H1 (cell line): Measurements from ENCODE around the gene PDE8A. TPM values are rescaled to one million over a fixed set of nuclear protein-coding genes. Genes with fewer than 3 reads are reported as not detected.

ENCODE experiments used
- CTCF ChIA-PET: fragments of 300-600 bp; sonication (Branson Sonifier 250); formaldehyde crosslinking; loops from one replicate; lab custom pipeline; 2021; ENCODE audit not compliant: partially characterized antibody; lab: Charles Lee
- POLR2A ChIA-PET: fragments of 300-600 bp; sonication (Branson Sonifier 250); formaldehyde crosslinking; loops from one replicate; lab custom pipeline; 2021; ENCODE audit warnings: inconsistent platforms; ENCODE audit not compliant: partially characterized antibody; lab: Charles Lee
- DNase-seq, 2 experiments: peaks; one replicate each; pipeline versions ENCODE4 v3.0.0 to v3.0.0-alpha.2; 2010 to 2022; ENCODE audit warnings: low spot score in 2 of 2, low read depth in 1 of 2, mixed read lengths in 1 of 2
- FAIRE-seq: peaks from 2 replicates; lab custom pipeline; 2011; peaks lifted over from hg19 to GRCh38; lab: Jason Lieb, UNC
- H2AFZ ChIP-seq: 2 replicates; pipeline ENCODE4 v1.8.1; 2012; ENCODE audit warnings: low read length, inconsistent platforms
- H2AK5ac ChIP-seq: 2 replicates; pipeline ENCODE4 v1.6.1; 2013; ENCODE audit warnings: low read depth, low read length
- H2BK120ac ChIP-seq: replicated peaks from 2 replicates; pipeline ENCODE3; 2013; ENCODE audit warnings: low read depth, low read length, inconsistent platforms
- H2BK12ac ChIP-seq: 2 replicates; pipeline ENCODE4 v1.6.1; 2013; ENCODE audit warnings: low read depth, low read length
- H2BK15ac ChIP-seq: 2 replicates; pipeline ENCODE4 v1.6.1; 2013; ENCODE audit warnings: low read length
- H2BK20ac ChIP-seq: 2 replicates; pipeline ENCODE4 v1.6.1; 2013; ENCODE audit warnings: low read length
- H2BK5ac ChIP-seq: 2 replicates; pipeline ENCODE4 v1.6.1; 2013; ENCODE audit warnings: low read depth, low read length
- H3K14ac ChIP-seq: 2 replicates; pipeline ENCODE4 v1.6.1; 2013; ENCODE audit warnings: inconsistent platforms; ENCODE audit not compliant: insufficient read length
- H3K18ac ChIP-seq: 2 replicates; pipeline ENCODE4 v1.6.1; 2013; ENCODE audit warnings: low read length; ENCODE audit errors: extremely low read depth
- H3K23ac ChIP-seq: 2 replicates; pipeline ENCODE4 v1.6.1; 2013; ENCODE audit warnings: inconsistent platforms; ENCODE audit not compliant: insufficient read length
- H3K23me2 ChIP-seq: 2 replicates; pipeline ENCODE4 v1.6.1; 2013; ENCODE audit warnings: low read depth, low read length
- H3K27ac ChIP-seq: 2 replicates; pipeline ENCODE4 v1.6.1; 2011; ENCODE audit warnings: low read depth, low read length, inconsistent platforms
- H3K27me3 ChIP-seq, 4 experiments: replicated peaks in 1 of 4; 1 replicate in 1 of 4; 2 replicates in 3 of 4; pipeline versions ENCODE4 v1.6.1 to v1.8.1; 2011 to 2013; ENCODE audit warnings: low read length in 3 of 4, mild to moderate bottlenecking in 3 of 4, inconsistent platforms in 2 of 4, mixed read lengths in 2 of 4, moderate library complexity in 1 of 4; ENCODE audit not compliant: control insufficient read depth in 3 of 4, insufficient read depth in 3 of 4; ENCODE audit errors: extremely low read depth in 1 of 4
- H3K36me3 ChIP-seq, 4 experiments: 2 replicates each; pipeline versions ENCODE4 v1.6.1 to v1.8.1; 2011 to 2013; ENCODE audit warnings: mild to moderate bottlenecking in 4 of 4, low read length in 3 of 4, moderate library complexity in 2 of 4, control low read depth in 1 of 4, inconsistent platforms in 1 of 4; ENCODE audit not compliant: insufficient read depth in 4 of 4, control insufficient read depth in 2 of 4
- H3K4ac ChIP-seq: replicated peaks from 2 replicates; pipeline ENCODE3; 2013; ENCODE audit warnings: low read length, low read depth, mixed read lengths, inconsistent platforms; ENCODE audit not compliant: insufficient read length
- H3K4me1 ChIP-seq, 4 experiments: replicated peaks in 1 of 4; 1 replicate in 1 of 4; 2 replicates in 3 of 4; pipeline versions ENCODE4 v1.6.1 to v1.8.1; 2011 to 2013; ENCODE audit warnings: low read length in 3 of 4, inconsistent platforms in 2 of 4, mixed read lengths in 1 of 4; ENCODE audit not compliant: insufficient read depth in 4 of 4, control insufficient read depth in 3 of 4
- H3K4me2 ChIP-seq, 2 experiments: 2 replicates each; pipeline versions ENCODE4 v1.6.1 to v1.8.1; 2011 to 2013; ENCODE audit warnings: low read depth in 2 of 2, low read length in 2 of 2, control low read depth in 1 of 2, inconsistent platforms in 1 of 2, mild to moderate bottlenecking in 1 of 2; ENCODE audit not compliant: insufficient read depth in 1 of 2
- H3K4me3 ChIP-seq, 4 experiments: fragments of 200-600, 300-600 bp in 1 of 4; sonication (generic), shearing (Covaris generic), sonication (Bioruptor Twin) in 1 of 4; 2 replicates each; pipeline versions ENCODE4 v1.5.1 to v1.8.1; 2011 to 2016; ENCODE audit warnings: low read length in 4 of 4, low read depth in 3 of 4, control low read depth in 2 of 4, inconsistent platforms in 2 of 4, mild to moderate bottlenecking in 2 of 4, mixed read lengths in 1 of 4, moderate library complexity in 1 of 4; ENCODE audit not compliant: insufficient read depth in 2 of 4; ENCODE audit errors: extremely low read depth in 1 of 4
- H3K56ac ChIP-seq: replicated peaks from 2 replicates; pipeline ENCODE3; 2013; ENCODE audit warnings: low read depth, mild to moderate bottlenecking, mixed read lengths, low read length, inconsistent platforms; ENCODE audit not compliant: insufficient read length
- H3K79me1 ChIP-seq: 2 replicates; pipeline ENCODE4 v1.6.1; 2013; ENCODE audit warnings: low read depth, low read length, control low read depth
- H3K79me2 ChIP-seq, 2 experiments: 2 replicates each; pipeline versions ENCODE4 v1.6.1 to v1.8.1; 2012 to 2013; ENCODE audit warnings: low read length in 2 of 2, mild to moderate bottlenecking in 2 of 2, inconsistent platforms in 1 of 2; ENCODE audit not compliant: insufficient read depth in 2 of 2, control insufficient read depth in 1 of 2
- H3K9ac ChIP-seq, 4 experiments: replicated peaks in 1 of 4; 1 replicate in 1 of 4; 2 replicates in 3 of 4; pipeline versions ENCODE4 v1.6.1 to v1.8.1; 2011 to 2013; ENCODE audit warnings: low read depth in 3 of 4, low read length in 3 of 4, control low read depth in 2 of 4, mild to moderate bottlenecking in 2 of 4, moderate library complexity in 2 of 4, inconsistent platforms in 1 of 4; ENCODE audit errors: extremely low read depth in 1 of 4
- H3K9me3 ChIP-seq, 2 experiments: 2 replicates each; pipeline versions ENCODE4 v1.6.1 to v1.8.1; 2012 to 2013; ENCODE audit warnings: mild to moderate bottlenecking in 2 of 2, moderate library complexity in 2 of 2, control low read depth in 1 of 2, inconsistent platforms in 1 of 2, low read depth in 1 of 2, low read length in 1 of 2, mixed read lengths in 1 of 2; ENCODE audit not compliant: insufficient read depth in 2 of 2
- H4K20me1 ChIP-seq, 2 experiments: replicated peaks in 1 of 2; 2 replicates each; pipeline versions ENCODE3 to v1.8.1; 2011 to 2013; ENCODE audit warnings: inconsistent platforms in 2 of 2, low read length in 2 of 2, mild to moderate bottlenecking in 1 of 2; ENCODE audit not compliant: insufficient read depth in 2 of 2, control insufficient read depth in 1 of 2
- H4K5ac ChIP-seq: 2 replicates; pipeline ENCODE4 v1.6.1; 2013; ENCODE audit warnings: low read length, low read depth, mixed read lengths, inconsistent platforms; ENCODE audit not compliant: insufficient read length
- H4K8ac ChIP-seq: 2 replicates; pipeline ENCODE4 v1.8.0; 2013; ENCODE audit warnings: mild to moderate bottlenecking, moderate library complexity, low read length, inconsistent platforms; ENCODE audit not compliant: insufficient read depth; ENCODE audit errors: extremely low read depth
- H4K91ac ChIP-seq: replicated peaks from 2 replicates; pipeline ENCODE3; 2013; ENCODE audit warnings: low read length, mixed read lengths, inconsistent platforms; ENCODE audit not compliant: insufficient read length
- SIRT6 ChIP-seq: IDR thresholded peaks from one replicate; pipeline ENCODE4 v1.7.1; 2012; ENCODE audit warnings: low read length, inconsistent platforms
- WGBS, 2 experiments: shearing (Covaris generic) in 1 of 2; methylation state at CpG; one replicate each; pipeline versions ENCODE4 v1.1.6 to v1.1.7; 2013 to 2015; ENCODE audit warnings: low lambda C conversion rate in 2 of 2, mixed read lengths in 2 of 2, inconsistent platforms in 1 of 2, low coverage in 1 of 2, missing lambda C conversion rate in 1 of 2; ENCODE audit not compliant: insufficient replicate concordance in 2 of 2, insufficient coverage in 1 of 2, insufficient read length in 1 of 2; ENCODE audit errors: extremely low coverage in 1 of 2, missing lambda C conversion rate in 1 of 2; 5-methylcytosine and 5-hydroxymethylcytosine counted together
- polyA plus RNA-seq, 7 experiments: library from polyadenylated mRNA; depleted of rRNA in 3 of 7; stranded (reverse) in 5 of 7; unstranded in 2 of 7; fragments of >200 nt in 5 of 7; fragments of 200-250 nt in 2 of 7; gene quantifications; 1 replicate in 5 of 7; 2 replicates in 1 of 7; 4 replicates in 1 of 7; pipeline versions ENCODE4 v1.2.1 to v1.2.3, GENCODE V29; 2011 to 2013; ENCODE audit warnings: missing spikeins in 2 of 7, mixed read lengths in 2 of 7
- total RNA-seq: library from RNA; stranded (reverse); fragmentation: NEBNext Ultra II Directional; extraction: Animal tissue kit (Norgen Biotek cat#: 25700); gene quantifications from 2 replicates; pipeline ENCODE4 v1.2.1, GENCODE V29; 2021
- TF ChIP-seq, protein P1 (sequence below): IDR thresholded peaks from 2 replicates; pipeline ENCODE4 v1.6.1; 2011; ENCODE audit warnings: low read length, improper control_type of control experiment

PDE8A gene
- total and polyA plus RNA-seq, 2 of the 8 experiments (the other 6 are each of a cell fraction or from before 2014, with no cell fraction given), result 6.9 to 7.8 TPM

DNA sequence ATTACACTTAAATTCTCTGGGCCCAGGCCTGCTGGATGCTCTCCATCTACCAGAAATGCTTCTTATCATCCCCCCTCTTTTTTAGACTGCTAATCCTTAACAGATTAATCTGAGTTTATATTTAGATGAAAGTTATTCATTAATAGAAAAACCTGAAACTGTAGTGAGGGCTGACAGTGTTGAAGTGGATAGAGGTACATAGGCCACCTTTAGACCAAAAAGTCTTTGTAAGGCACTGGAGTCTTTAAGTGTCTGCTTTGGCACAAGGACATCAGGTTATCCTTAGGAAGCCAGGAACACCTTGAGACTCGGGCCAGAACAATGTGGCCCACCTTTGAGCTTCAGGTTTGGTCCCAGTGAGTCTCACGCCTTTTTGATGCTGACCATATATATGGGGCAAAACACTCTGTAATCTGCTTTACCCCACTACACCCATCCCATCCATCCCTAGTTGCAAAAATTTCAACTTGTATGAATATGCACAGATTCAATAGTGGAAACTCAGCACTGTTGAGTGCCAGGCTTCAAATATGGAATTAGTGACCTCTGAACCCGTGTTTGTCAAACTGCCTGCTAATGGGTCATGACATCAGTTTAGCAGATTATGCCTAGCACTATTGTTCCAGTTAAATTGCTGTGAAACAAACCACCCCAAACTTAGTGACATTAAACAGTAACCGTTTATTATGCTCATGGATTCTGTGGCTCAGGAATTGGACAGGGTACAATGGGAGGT is 44.0 kb downstream of the PDE8A start:
- DNase-seq (no peak), FAIRE-seq (no peak)
- Histone ChIP-seq H4K5ac (no peak overlapping the region), H2BK5ac (no peak overlapping the region), H3K79me2 (peaks cover 0 to 5% of the 10 kb centered on the region in 2 experiments; a peak in 1 of 4 replicates), H2BK15ac (no peak overlapping the region), H3K36me3 (no peaks in the 10 kb centered on the region), H3K4me3 (no peak overlapping the region), H3K9ac (no peak overlapping the region), H2BK20ac (no peak overlapping the region), H3K23me2 (no peaks in the 10 kb centered on the region), H3K23ac (no peak overlapping the region), H2AFZ (no peak overlapping the region), H4K8ac (no peak overlapping the region), H3K4me1 (peaks cover 0 to 6% (median 2%) of the 10 kb centered on the region in 4 experiments; a peak in 3 of 7 replicates), H3K4me2 (no peak overlapping the region), H3K79me1 (no peaks in the 10 kb centered on the region; the same call in 1 of the 2 replicates), H3K27ac (no peak overlapping the region), H2AK5ac (no peak overlapping the region), H3K14ac (no peak overlapping the region), H3K4ac (no peak overlapping the region), H3K9me3 (no peaks in the 10 kb centered on the region), H3K56ac (no peak overlapping the region), H4K91ac (no peak overlapping the region), H2BK12ac (no peak overlapping the region), H2BK120ac (no peak overlapping the region), H4K20me1 (no peaks in the 10 kb centered on the region), H3K27me3 (no peaks in the 10 kb centered on the region), H3K18ac (no peak overlapping the region)
- WGBS, 2 experiments, result 82% methylated on average over 4 of the region's 4 CpGs; no CpG with 5 or more reads in 1 of the 2 experiments
- TF ChIP-seq, protein P1, sequence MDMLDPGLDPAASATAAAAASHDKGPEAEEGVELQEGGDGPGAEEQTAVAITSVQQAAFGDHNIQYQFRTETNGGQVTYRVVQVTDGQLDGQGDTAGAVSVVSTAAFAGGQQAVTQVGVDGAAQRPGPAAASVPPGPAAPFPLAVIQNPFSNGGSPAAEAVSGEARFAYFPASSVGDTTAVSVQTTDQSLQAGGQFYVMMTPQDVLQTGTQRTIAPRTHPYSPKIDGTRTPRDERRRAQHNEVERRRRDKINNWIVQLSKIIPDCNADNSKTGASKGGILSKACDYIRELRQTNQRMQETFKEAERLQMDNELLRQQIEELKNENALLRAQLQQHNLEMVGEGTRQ, result no peak
- TF ChIP-seq SIRT6, result no peak
- CTCF ChIA-PET, result interaction anchor here (0.5 to 1.0 kb wide), 2 partner anchors 90 to 103 kb away, joined by 3 to 4 read pairs; no protein-coding TSS in a partner anchor
- POLR2A ChIA-PET, result no interaction called here
